HEK293 (cell line): ENCODE results near the gene AK9.

Experiments
- CTCF ChIP-seq: fragments of 450-650 bp; formaldehyde crosslinking; IDR thresholded peaks from 2 replicates; pipeline ENCODE4 v1.5.1; 2016; ENCODE audit warnings: missing biosample characterization, missing genetic modification characterization
- EGR2 ChIP-seq: fragments of 450-650 bp; formaldehyde crosslinking; IDR thresholded peaks from 2 replicates; pipeline ENCODE4 v1.5.1; 2016; ENCODE audit warnings: low read depth, missing biosample characterization, missing genetic modification characterization
- IKZF3 ChIP-seq: fragments of 450-650 bp; IDR thresholded peaks from 2 replicates; pipeline ENCODE4 v1.5.0; 2018; ENCODE audit warnings: missing biosample characterization, mild to moderate bottlenecking, missing genetic modification characterization, moderate library complexity
- KLF1 ChIP-seq: fragments of 450-650 bp; formaldehyde crosslinking; IDR thresholded peaks from 2 replicates; pipeline ENCODE4 v1.5.1; 2016; ENCODE audit warnings: missing biosample characterization, missing genetic modification characterization
- KLF16 ChIP-seq: fragments of 450-650 bp; formaldehyde crosslinking; IDR thresholded peaks from 2 replicates; pipeline ENCODE4 v1.5.1; 2017; ENCODE audit warnings: missing biosample characterization, missing genetic modification characterization
- KLF8 ChIP-seq: fragments of 450-650 bp; formaldehyde crosslinking; IDR thresholded peaks from 2 replicates; pipeline ENCODE4 v1.5.1; 2016; ENCODE audit warnings: missing biosample characterization, missing genetic modification characterization
- PATZ1 ChIP-seq: fragments of 450-650 bp; formaldehyde crosslinking; IDR thresholded peaks from 2 replicates; pipeline ENCODE4 v1.5.1; 2016; ENCODE audit warnings: missing biosample characterization, missing genetic modification characterization
- PRDM10 ChIP-seq: fragments of 450-650 bp; formaldehyde crosslinking; IDR thresholded peaks from 2 replicates; pipeline ENCODE4 v1.5.1; 2016; ENCODE audit warnings: missing biosample characterization, missing genetic modification characterization
- SP2 ChIP-seq: fragments of 450-650 bp; formaldehyde crosslinking; IDR thresholded peaks from 2 replicates; pipeline ENCODE4 v1.5.1; 2016; ENCODE audit warnings: missing biosample characterization, missing genetic modification characterization
- SP3 ChIP-seq: fragments of 450-650 bp; formaldehyde crosslinking; IDR thresholded peaks from 2 replicates; pipeline ENCODE4 v1.5.1; 2016; ENCODE audit warnings: missing biosample characterization, missing genetic modification characterization
- WT1 ChIP-seq: fragments of 450-650 bp; formaldehyde crosslinking; IDR thresholded peaks from 2 replicates; pipeline ENCODE4 v1.5.1; 2016; ENCODE audit warnings: missing biosample characterization, missing genetic modification characterization
- YY1 ChIP-seq: fragments of 450-650 bp; formaldehyde crosslinking; IDR thresholded peaks from 2 replicates; pipeline ENCODE4 v1.5.1; 2018; ENCODE audit warnings: missing biosample characterization, missing genetic modification characterization
- ZBTB17 ChIP-seq: fragments of 450-650 bp; formaldehyde crosslinking; IDR thresholded peaks from 2 replicates; pipeline ENCODE4 v1.5.1; 2016; ENCODE audit warnings: missing biosample characterization, missing genetic modification characterization
- ZBTB20 ChIP-seq: fragments of 450-650 bp; formaldehyde crosslinking; IDR thresholded peaks from 2 replicates; pipeline ENCODE4 v1.5.1; 2016; ENCODE audit warnings: missing biosample characterization, missing genetic modification characterization
- ZBTB26 ChIP-seq: fragments of 450-650 bp; formaldehyde crosslinking; optimal IDR thresholded peaks from 2 replicates; pipeline ENCODE3; 2016; ENCODE audit warnings: missing biosample characterization, mild to moderate bottlenecking, missing genetic modification characterization
- ZFP37 ChIP-seq: fragments of 450-650 bp; formaldehyde crosslinking; IDR thresholded peaks from 2 replicates; pipeline ENCODE4 v1.5.1; 2016; ENCODE audit warnings: missing biosample characterization, missing genetic modification characterization
- ZIC2 ChIP-seq: fragments of 450-650 bp; formaldehyde crosslinking; IDR thresholded peaks from 2 replicates; pipeline ENCODE4 v1.5.1; 2016; ENCODE audit warnings: missing biosample characterization, missing genetic modification characterization
- ZNF133 ChIP-seq: fragments of 450-650 bp; formaldehyde crosslinking; IDR thresholded peaks from 2 replicates; pipeline ENCODE4 v1.5.1; 2016; ENCODE audit warnings: missing biosample characterization, missing genetic modification characterization
- ZNF140 ChIP-seq: fragments of 450-650 bp; formaldehyde crosslinking; IDR thresholded peaks from 2 replicates; pipeline ENCODE4 v1.5.1; 2016; ENCODE audit warnings: missing biosample characterization, missing genetic modification characterization
- ZNF174 ChIP-seq: fragments of 450-650 bp; formaldehyde crosslinking; IDR thresholded peaks from 2 replicates; pipeline ENCODE4 v1.5.0; 2017; ENCODE audit warnings: missing biosample characterization, mild to moderate bottlenecking, missing genetic modification characterization
- ZNF24 ChIP-seq: fragments of 450-650 bp; formaldehyde crosslinking; IDR thresholded peaks from 2 replicates; pipeline ENCODE4 v1.5.1; 2016; ENCODE audit warnings: missing biosample characterization, missing genetic modification characterization
- ZNF341 ChIP-seq: fragments of 450-650 bp; formaldehyde crosslinking; IDR thresholded peaks from 2 replicates; pipeline ENCODE4; 2016; ENCODE audit warnings: low read depth, missing biosample characterization, missing genetic modification characterization
- ZNF366 ChIP-seq: fragments of 450-650 bp; formaldehyde crosslinking; conservative IDR thresholded peaks from 2 replicates; pipeline ENCODE4 v1.5.1; 2016; ENCODE audit warnings: missing biosample characterization, missing genetic modification characterization
- ZNF404 ChIP-seq: fragments of 450-650 bp; formaldehyde crosslinking; IDR thresholded peaks from 2 replicates; pipeline ENCODE4 v1.5.1; 2017; ENCODE audit warnings: missing biosample characterization, missing genetic modification characterization
- ZNF426 ChIP-seq: fragments of 450-650 bp; formaldehyde crosslinking; IDR thresholded peaks from 2 replicates; pipeline ENCODE4 v1.5.1; 2017; ENCODE audit warnings: missing biosample characterization, missing genetic modification characterization, mild to moderate bottlenecking, inconsistent platforms, moderate library complexity
- ZNF600 ChIP-seq: fragments of 450-650 bp; formaldehyde crosslinking; IDR thresholded peaks from 2 replicates; pipeline ENCODE4 v1.5.1; 2016; ENCODE audit warnings: missing biosample characterization, missing genetic modification characterization
- ZNF610 ChIP-seq: fragments of 450-650 bp; formaldehyde crosslinking; IDR thresholded peaks from 2 replicates; pipeline ENCODE4 v1.5.1; 2016; ENCODE audit warnings: missing biosample characterization, missing genetic modification characterization, borderline replicate concordance
- ZNF76 ChIP-seq: fragments of 450-650 bp; formaldehyde crosslinking; IDR thresholded peaks from 2 replicates; pipeline ENCODE4; 2016; ENCODE audit warnings: low read depth, missing biosample characterization, missing genetic modification characterization, borderline replicate concordance
- ZSCAN30 ChIP-seq: fragments of 450-650 bp; IDR thresholded peaks from 2 replicates; pipeline ENCODE4 v1.5.1; 2018; ENCODE audit warnings: missing biosample characterization, mild to moderate bottlenecking, missing genetic modification characterization, moderate library complexity
- ZXDB ChIP-seq: fragments of 450-650 bp; formaldehyde crosslinking; IDR thresholded peaks from 2 replicates; pipeline ENCODE4 v1.5.1; 2016; ENCODE audit warnings: missing biosample characterization, missing genetic modification characterization

The AK9 gene

GRCh38 chr6:109690737-109691621, at the start of gene AK9, which contains the start of gene FIG4 (continued):
- no peak for TF ChIP-seq ZNF404 (tag by site-specific recombination)
- peak; percentile 21; the same call in 1 of the 2 replicates for TF ChIP-seq ZNF600 (tag by site-specific recombination)
- peak; percentile 64 for TF ChIP-seq CTCF
- TF ChIP-seq KLF8 (tag by site-specific recombination), result peak; percentile 39; the same call in 1 of the 2 replicates
- peak; percentile 29; the same call in 1 of the 2 replicates for TF ChIP-seq KLF1 (tag by site-specific recombination)
- 0 out of 2 replicates have a peak, but pooled peaks have one; percentile 17 for TF ChIP-seq ZNF24
- TF ChIP-seq ZNF426 (tag by site-specific recombination), result no peak
- no peak for TF ChIP-seq ZNF133 (tag by site-specific recombination)
- no peak for TF ChIP-seq ZNF140
- peak; percentile 75 for TF ChIP-seq ZBTB20 (tag by site-specific recombination)
- peak; percentile 74 for TF ChIP-seq YY1 (tag by site-specific recombination)
- TF ChIP-seq ZNF76 (tag by site-specific recombination), result peak; percentile 77; the same call in 1 of the 2 replicates
- TF ChIP-seq ZBTB17 (tag by site-specific recombination), result peak; percentile 85
- peak; percentile 60 for TF ChIP-seq ZNF366 (tag by site-specific recombination)
- peak; percentile 94 for TF ChIP-seq SP3 (tag by site-specific recombination)
- TF ChIP-seq EGR2 (tag by site-specific recombination), result peak; percentile 72
- 0 out of 2 replicates have a peak, but pooled peaks have one; percentile 8 for TF ChIP-seq ZSCAN30 (tag by site-specific recombination)
- TF ChIP-seq ZNF174 (tag by site-specific recombination), result no peak
- TF ChIP-seq ZFP37 (tag by site-specific recombination), result peak; percentile 63; the same call in 1 of the 2 replicates
- TF ChIP-seq PRDM10 (tag by site-specific recombination), result peak; percentile 55
- peak; percentile 36; the same call in 1 of the 2 replicates for TF ChIP-seq WT1 (tag by site-specific recombination)
- TF ChIP-seq ZIC2 (tag by site-specific recombination), result peak; percentile 48
- TF ChIP-seq ZNF341, result peak; percentile 93
- peak; percentile 46; the same call in 1 of the 2 replicates for TF ChIP-seq ZXDB
- TF ChIP-seq KLF16 (tag by site-specific recombination), result peak; percentile 53; the same call in 1 of the 2 replicates
- peak; percentile 53; the same call in 1 of the 2 replicates for TF ChIP-seq PATZ1 (tag by site-specific recombination)
- TF ChIP-seq ZBTB26 (tag by site-specific recombination), result peak; percentile 31
- peak; percentile 85 for TF ChIP-seq SP2 (tag by site-specific recombination)
- peak; percentile 47; the same call in 1 of the 2 replicates for TF ChIP-seq IKZF3 (tag by site-specific recombination)
- TF ChIP-seq ZNF610 (tag by site-specific recombination), result 0 out of 2 replicates have a peak, but pooled peaks have one; percentile 35
